GM12878 (cell line): ENCODE results near the gene NLGN1. TPM values are rescaled to one million over a fixed set of nuclear protein-coding genes. Genes with fewer than 3 reads are reported as not detected.

Experiments used
- ATAC-seq: fragments of 200-7000 bp; cut with Tn5 transposase; 3 replicates; pipeline ENCODE4 v1.9.1; 2020; ENCODE audit warnings: mild to moderate bottlenecking, moderate library complexity
- BruUV-seq: library from RNA; stranded (reverse); fragments of 400-500 nt; replicated peaks from 2 replicates; lab custom pipeline; 2021; lab: Mats Ljungman, UMichigan
- CTCF ChIA-PET: fragments of 300-600 bp; sonication (Branson Sonifier 250); formaldehyde crosslinking; extraction: SDS; loops from one replicate; lab custom pipeline; 2021; ENCODE audit warnings: inconsistent platforms; lab: Yijun Ruan, JAX
- POLR2A ChIA-PET: fragments of 350-600 bp; formaldehyde crosslinking; extraction: SDS; loops from one replicate; lab custom pipeline; 2021; ENCODE audit warnings: inconsistent platforms; lab: Charles Lee
- RAD21 ChIA-PET: fragments of 300-600 bp; sonication (Branson Sonifier 250); formaldehyde crosslinking; loops from one replicate; lab custom pipeline; 2023; ENCODE audit warnings: antibody characterized with exemption; ENCODE audit not compliant: unreplicated experiment; lab: Charles Lee
- SMC1A ChIA-PET: fragments of 300-600 bp; sonication (Branson Sonifier 250); formaldehyde crosslinking; loops from one replicate; lab custom pipeline; 2023; ENCODE audit not compliant: unreplicated experiment, uncharacterized antibody; lab: Charles Lee
- DNase-seq: peaks from one replicate; pipeline ENCODE4 v3.0.0-alpha.2; 2011; ENCODE audit warnings: low read depth, low spot score
- FAIRE-seq: peaks from 3 replicates; lab custom pipeline; 2011; peaks lifted over from hg19 to GRCh38; lab: Jason Lieb, UNC
- H2AFZ ChIP-seq: 2 replicates; pipeline ENCODE4 v1.6.0; 2011; ENCODE audit warnings: low read depth, low read length, control low read depth; ENCODE audit not compliant: control insufficient read depth
- H3K27ac ChIP-seq: 2 replicates; pipeline ENCODE4 v1.5.1; 2011; ENCODE audit warnings: control low read depth; ENCODE audit not compliant: control insufficient read depth, insufficient read depth
- H3K27me3 ChIP-seq, 2 experiments: replicated peaks in 1 of 2; 2 replicates each; pipeline versions ENCODE4 v1.6.0 to v1.6.1; 2011; ENCODE audit warnings: low read length in 1 of 2; ENCODE audit not compliant: control insufficient read depth in 2 of 2, insufficient read depth in 2 of 2
- H3K36me3 ChIP-seq, 2 experiments: 2 replicates each; pipeline ENCODE4 v1.5.1; 2011; ENCODE audit warnings: low read length in 1 of 2; ENCODE audit not compliant: control insufficient read depth in 2 of 2, insufficient read depth in 2 of 2
- H3K4me1 ChIP-seq: 2 replicates; pipeline ENCODE4 v1.6.1; 2011; ENCODE audit warnings: mild to moderate bottlenecking, low read length, moderate library complexity, mixed read lengths; ENCODE audit not compliant: control insufficient read depth, insufficient read depth
- H3K4me2 ChIP-seq: 2 replicates; pipeline ENCODE4 v1.6.0; 2011; ENCODE audit warnings: control low read depth; ENCODE audit not compliant: control insufficient read depth, insufficient read depth
- H3K4me3 ChIP-seq: fragments of 200-600 bp; sonication (generic); 2 replicates; pipeline ENCODE4 v1.5.1; 2016
- H3K79me2 ChIP-seq: 2 replicates; pipeline ENCODE4 v1.6.0; 2011; ENCODE audit warnings: low read length; ENCODE audit not compliant: control insufficient read depth, insufficient read depth
- H3K9ac ChIP-seq: 2 replicates; pipeline ENCODE4 v1.8.0; 2011; ENCODE audit warnings: low read length, control low read depth, mixed read lengths; ENCODE audit not compliant: control insufficient read depth, insufficient read depth
- H3K9me3 ChIP-seq: replicated peaks from 3 replicates; pipeline ENCODE4 v1.5.1; 2011; ENCODE audit warnings: mild to moderate bottlenecking, low read length; ENCODE audit not compliant: control insufficient read depth, insufficient read depth
- H4K20me1 ChIP-seq: 2 replicates; pipeline ENCODE4 v1.6.0; 2011; ENCODE audit not compliant: control insufficient read depth, insufficient read depth
- BCL3 ChIP-seq: IDR thresholded peaks from 2 replicates; pipeline ENCODE4 v1.6.1; 2011; ENCODE audit warnings: borderline replicate concordance, low read depth, mild to moderate bottlenecking, moderate library complexity, low read length; ENCODE audit not compliant: insufficient read depth, poor library complexity, severe bottlenecking
- CBX5 ChIP-seq: sonication (generic); IDR thresholded peaks from 2 replicates; pipeline ENCODE4 v1.6.1; 2016; ENCODE audit warnings: low read depth, moderate library complexity, mild to moderate bottlenecking, inconsistent platforms
- ETV6 ChIP-seq, 2 experiments: fragments of 450-650 bp in 1 of 2; IDR thresholded peaks in 1 of 2; conservative IDR thresholded peaks in 1 of 2; 2 replicates each; pipeline ENCODE4 v1.6.1; 2014; ENCODE audit warnings: antibody characterized with exemption in 1 of 2, borderline replicate concordance in 1 of 2, low read depth in 1 of 2, mild to moderate bottlenecking in 1 of 2, moderate library complexity in 1 of 2
- MTA3 ChIP-seq: IDR thresholded peaks from 2 replicates; pipeline ENCODE4 v1.6.1; 2012; ENCODE audit warnings: low read length, inconsistent platforms, borderline replicate concordance
- POLR2A ChIP-seq: IDR thresholded peaks from 2 replicates; pipeline ENCODE4 v1.6.1; 2011; ENCODE audit warnings: low read depth, mild to moderate bottlenecking, low read length
- POU2F2 ChIP-seq: IDR thresholded peaks from 3 replicates; pipeline ENCODE4 v1.6.1; 2011; ENCODE audit warnings: low read depth, mild to moderate bottlenecking, low read length, borderline replicate concordance
- RB1 ChIP-seq: fragments of 450-650 bp; formaldehyde crosslinking; IDR thresholded peaks from 2 replicates; pipeline ENCODE4 v1.6.1; 2017; ENCODE audit warnings: mild to moderate bottlenecking, borderline replicate concordance
- ZBED1 ChIP-seq: IDR thresholded peaks from 2 replicates; pipeline ENCODE4 v1.6.1; 2016; ENCODE audit warnings: borderline replicate concordance
- ZNF592 ChIP-seq: fragments of 450-650 bp; IDR thresholded peaks from 2 replicates; pipeline ENCODE4 v1.6.1; 2017; ENCODE audit warnings: mild to moderate bottlenecking, moderate library complexity
- WGBS: methylation state at CpG from one replicate; pipeline ENCODE4 v1.1.6; 2016; ENCODE audit warnings: low lambda C conversion rate; ENCODE audit not compliant: insufficient replicate concordance, insufficient coverage; ENCODE audit errors: missing lambda C conversion rate; 5-methylcytosine and 5-hydroxymethylcytosine counted together
- in situ Hi-C: fragments of 300-500 bp; cut with MboI; formaldehyde crosslinking; loops from 9 replicates; pipeline ENCODE4 v1.14.3; 2018; ENCODE audit warnings: mixed read lengths
- intact Hi-C: fragments of 100-400 bp; cut with micrococcal nuclease; formaldehyde crosslinking; loops from one replicate; pipeline ENCODE4 v1.14.2; 2022; ENCODE audit not compliant: unreplicated experiment
- polyA plus RNA-seq, 11 experiments: library from polyadenylated mRNA; depleted of rRNA in 4 of 11; unstranded in 6 of 11; stranded (reverse) in 5 of 11; fragments of >200 nt; fragmentation: Nextera tagmentation in 4 of 11; fragmentation: Illumina TruSeq in 1 of 11; extraction: Ambion mirVana in 4 of 11; extraction: Trizol in 1 of 11; gene quantifications; 1 replicate in 1 of 11; 2 replicates in 10 of 11; pipeline versions ENCODE4 v1.2.1 to v1.2.3, GENCODE V29; 2011 to 2016; ENCODE audit warnings: inconsistent platforms in 2 of 11, missing spikeins in 2 of 11, low read depth in 1 of 11
- total RNA-seq, 4 experiments: library from RNA; depleted of rRNA in 3 of 4; stranded (reverse); fragments of >200 nt in 3 of 4; fragmentation: Illumina TruSeq in 1 of 4; extraction: Trizol in 1 of 4; gene quantifications; 2 replicates each; pipeline versions ENCODE4 v1.2.1 to v1.2.3, GENCODE V29; 2013 to 2021
- TF ChIP-seq, protein P1 (sequence below): fragments of 450-650 bp; IDR thresholded peaks from 2 replicates; pipeline ENCODE4 v1.6.1; 2014; ENCODE audit warnings: mild to moderate bottlenecking
- TF ChIP-seq, protein P2 (sequence below): fragments of 450-650 bp; IDR thresholded peaks from 2 replicates; pipeline ENCODE4 v1.6.1; 2016; ENCODE audit warnings: mild to moderate bottlenecking

The NLGN1 gene
- total and polyA plus RNA-seq, 10 of the 15 experiments (the other 5 are each of a cell fraction or from before 2014, with no cell fraction given), result not detected

GRCh38 chr3:173735841-173736240 lies 338.3 kb downstream of the NLGN1 start:
- CTCF ChIA-PET, result no interaction called here
- H4K20me1 ChIP-seq, result no peaks in the 10 kb centered on the region
- DNase-seq, result no peak
- H3K79me2 ChIP-seq, result no peaks in the 10 kb centered on the region
- no peak overlapping the region for H2AFZ ChIP-seq
- POLR2A ChIA-PET, result no interaction called here
- no peak for ATAC-seq
- RAD21 ChIA-PET, result no interaction called here
- 5% methylated on average over 1 of the region's 1 CpG for WGBS
- H3K4me2 ChIP-seq, result no peak overlapping the region
- SMC1A ChIA-PET, result no interaction called here
- H3K27me3 ChIP-seq, result no peaks in the 10 kb centered on the region
- no peak overlapping the region for H3K9ac ChIP-seq
- FAIRE-seq, result no peak
- no peak overlapping the region for H3K27ac ChIP-seq
- no peak overlapping the region for H3K4me3 ChIP-seq
- no peak for TF ChIP-seq POU2F2
- TF ChIP-seq CBX5, result no peak
- TF ChIP-seq, protein P1, sequence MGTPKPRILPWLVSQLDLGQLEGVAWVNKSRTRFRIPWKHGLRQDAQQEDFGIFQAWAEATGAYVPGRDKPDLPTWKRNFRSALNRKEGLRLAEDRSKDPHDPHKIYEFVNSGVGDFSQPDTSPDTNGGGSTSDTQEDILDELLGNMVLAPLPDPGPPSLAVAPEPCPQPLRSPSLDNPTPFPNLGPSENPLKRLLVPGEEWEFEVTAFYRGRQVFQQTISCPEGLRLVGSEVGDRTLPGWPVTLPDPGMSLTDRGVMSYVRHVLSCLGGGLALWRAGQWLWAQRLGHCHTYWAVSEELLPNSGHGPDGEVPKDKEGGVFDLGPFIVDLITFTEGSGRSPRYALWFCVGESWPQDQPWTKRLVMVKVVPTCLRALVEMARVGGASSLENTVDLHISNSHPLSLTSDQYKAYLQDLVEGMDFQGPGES, result no peak
- TF ChIP-seq MTA3, result no peak
- TF ChIP-seq, protein P2, sequence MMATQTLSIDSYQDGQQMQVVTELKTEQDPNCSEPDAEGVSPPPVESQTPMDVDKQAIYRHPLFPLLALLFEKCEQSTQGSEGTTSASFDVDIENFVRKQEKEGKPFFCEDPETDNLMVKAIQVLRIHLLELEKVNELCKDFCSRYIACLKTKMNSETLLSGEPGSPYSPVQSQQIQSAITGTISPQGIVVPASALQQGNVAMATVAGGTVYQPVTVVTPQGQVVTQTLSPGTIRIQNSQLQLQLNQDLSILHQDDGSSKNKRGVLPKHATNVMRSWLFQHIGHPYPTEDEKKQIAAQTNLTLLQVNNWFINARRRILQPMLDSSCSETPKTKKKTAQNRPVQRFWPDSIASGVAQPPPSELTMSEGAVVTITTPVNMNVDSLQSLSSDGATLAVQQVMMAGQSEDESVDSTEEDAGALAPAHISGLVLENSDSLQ, result no peak
- TF ChIP-seq POLR2A, result no peak
- TF ChIP-seq RB1, result no peak
- TF ChIP-seq BCL3, result no peak
- no peak for TF ChIP-seq ETV6 (conservative IDR thresholded peaks at IDR 0.05 in 1 of 2, IDR thresholded peaks at IDR 0.05 in 1 of 2; ENCODE audit: borderline replicate concordance in 1 of 2, low read depth in 1 of 2)
- no peak for TF ChIP-seq ZNF592
- no peak for TF ChIP-seq ZBED1
- no peaks in the 10 kb centered on the region for H3K4me1 ChIP-seq
- intact Hi-C loops, result no loop called here
- in situ Hi-C loops, result no loop called here
- BruUV-seq, result no TSS peak
- no peaks in the 10 kb centered on the region for H3K36me3 ChIP-seq
- H3K9me3 ChIP-seq, result no peaks in the 10 kb centered on the region
